Hypothalamus (tissue), 51 donors: ENCODE measurements around the gene CD2.
"Not testable (repeated sequence)": the region's sequence is repeated elsewhere in the genome, so short reads cannot be mapped to it uniquely, and the experiment has no call there.

Experiments
- DNase-seq, 51 donors: peaks; one replicate each; lab custom pipeline; 2025; lab: John Stamatoyannopoulos, UW

The CD2 gene

GRCh38 chr1:116756092-116756491 lies 1.9 kb downstream of the CD2 start:
- DNase-seq = not testable (repeated sequence)

- DNase-seq = not testable (repeated sequence)
Observed at GRCh38 chr1:116758456-116758815, 4.2 kb downstream of the CD2 start.

- no peak for DNase-seq
Observed at GRCh38 chr1:116759636-116760035, 5.4 kb downstream of the CD2 start.

GRCh38 chr1:116760487-116760886 lies 6.3 kb downstream of the CD2 start:
- DNase-seq = no peak

- no peak for DNase-seq
Observed at GRCh38 chr1:116760996-116761665, 6.9 kb downstream of the CD2 start.

GRCh38 chr1:116762281-116762680 lies 8.1 kb downstream of the CD2 start:
- no peak for DNase-seq

GRCh38 chr1:116762781-116763115 lies 8.5 kb downstream of the CD2 start:
- DNase-seq = no peak

GRCh38 chr1:116763116-116763786 lies 9.0 kb downstream of the CD2 start:
- DNase-seq = no peak

GRCh38 chr1:116763787-116764465 lies 9.7 kb downstream of the CD2 start:
- DNase-seq = peak in 4 of 51 donors; percentile 1 to 4 (median 2)

GRCh38 chr1:116764466-116764898 lies 10.3 kb downstream of the CD2 start:
- no peak for DNase-seq

GRCh38 chr1:116764906-116765862 lies 11.0 kb downstream of the CD2 start:
- DNase-seq = no peak

GRCh38 chr1:116765962-116766361 lies 11.7 kb downstream of the CD2 start:
- DNase-seq = no peak

GRCh38 chr1:116766616-116767469 lies 12.6 kb downstream of the CD2 start:
- DNase-seq = no peak

- no peak for DNase-seq
Observed at GRCh38 chr1:116767782-116768382, 13.7 kb downstream of the CD2 start.

GRCh38 chr1:116768416-116769103 lies 14.3 kb downstream of the CD2 start:
- DNase-seq = no peak

- no peak for DNase-seq
Observed at GRCh38 chr1:116769104-116769452, 14.8 kb downstream of the CD2 start.

GRCh38 chr1:116769561-116769977 lies 15.3 kb downstream of the CD2 start:
- DNase-seq = no peak

- DNase-seq = no peak
Observed at GRCh38 chr1:116769994-116770393, 15.8 kb downstream of the CD2 start.

- DNase-seq = no peak
Observed at GRCh38 chr1:116770625-116771024, 16.4 kb downstream of the CD2 start.
